IPS DF 4.7 (cell line): ENCODE results near the gene RAB30.
A peak's percentile ranks its signal among the peaks of the same experiment; 100 is the strongest.

ENCODE experiments used
- DNase-seq: peaks from one replicate; pipeline ENCODE4 v3.0.0-alpha.2; 2013; ENCODE audit warnings: low spot score; ENCODE audit errors: extremely low read depth

The RAB30 gene, protein sequence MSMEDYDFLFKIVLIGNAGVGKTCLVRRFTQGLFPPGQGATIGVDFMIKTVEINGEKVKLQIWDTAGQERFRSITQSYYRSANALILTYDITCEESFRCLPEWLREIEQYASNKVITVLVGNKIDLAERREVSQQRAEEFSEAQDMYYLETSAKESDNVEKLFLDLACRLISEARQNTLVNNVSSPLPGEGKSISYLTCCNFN

DNA sequence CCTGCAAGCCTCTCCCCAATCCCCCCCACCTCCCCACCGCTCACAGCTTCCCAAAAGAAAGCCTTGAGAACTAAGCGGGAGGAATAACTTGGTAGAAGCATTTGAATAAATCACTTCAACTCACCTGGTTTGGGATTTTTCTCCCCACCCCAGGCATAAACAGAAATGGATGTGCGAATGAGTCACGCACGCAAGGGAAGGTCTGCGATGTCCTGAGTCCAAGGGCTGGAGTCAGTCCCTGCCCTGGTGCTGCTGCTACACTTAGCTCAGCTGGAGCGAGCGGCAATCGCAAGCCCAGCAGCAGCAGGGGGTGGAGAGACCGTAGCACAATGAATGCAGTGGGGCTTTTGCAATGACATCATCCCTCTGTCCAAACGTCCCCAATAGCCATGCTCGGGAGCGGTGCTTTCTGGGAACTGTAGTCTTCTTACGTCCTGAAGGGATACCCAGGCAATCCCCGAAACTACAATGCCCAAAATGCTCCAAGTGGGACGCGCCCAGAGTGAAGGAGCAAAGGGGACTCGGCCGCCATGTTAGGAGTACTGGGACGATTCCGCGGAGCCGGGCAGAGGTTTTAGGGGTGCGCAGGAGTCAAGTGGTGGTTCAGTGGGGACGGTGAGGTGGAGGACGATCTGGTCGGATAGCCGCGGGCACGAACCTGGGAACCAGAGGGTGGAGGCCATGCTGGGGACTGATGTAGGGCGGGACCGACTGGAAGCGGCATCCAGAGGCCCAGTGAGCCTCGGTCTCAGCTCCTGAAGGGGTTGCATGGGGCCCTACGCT, at the start of gene RAB30:
Gene RAB30, minus strand, starts transcription at position 331 of the 783 bp plus-strand sequence. CDS start 74,581 bp downstream, outside the sequence.
- DNase-seq: peak; percentile 98

DNA sequence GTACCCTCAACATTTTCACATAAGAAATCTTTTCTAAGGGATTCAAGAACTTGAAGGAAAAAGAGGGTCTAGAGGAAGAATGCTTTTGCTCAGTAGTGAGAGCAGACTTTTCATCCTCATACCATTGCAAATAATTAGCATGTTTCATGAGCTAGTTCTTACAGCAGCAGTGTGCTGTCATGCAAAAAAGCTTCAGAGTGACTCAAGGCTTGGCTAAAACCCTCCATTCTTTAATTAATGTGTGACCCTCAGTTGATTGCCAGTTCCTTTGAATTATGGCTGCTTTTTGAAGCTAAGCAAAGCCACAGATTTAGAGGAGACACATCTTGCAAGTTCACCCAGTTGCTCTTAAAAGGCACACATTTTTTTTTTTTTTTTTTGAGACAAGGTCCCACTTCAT, 48.6 kb upstream of the RAB30 start:
- DNase-seq: no peak

DNA sequence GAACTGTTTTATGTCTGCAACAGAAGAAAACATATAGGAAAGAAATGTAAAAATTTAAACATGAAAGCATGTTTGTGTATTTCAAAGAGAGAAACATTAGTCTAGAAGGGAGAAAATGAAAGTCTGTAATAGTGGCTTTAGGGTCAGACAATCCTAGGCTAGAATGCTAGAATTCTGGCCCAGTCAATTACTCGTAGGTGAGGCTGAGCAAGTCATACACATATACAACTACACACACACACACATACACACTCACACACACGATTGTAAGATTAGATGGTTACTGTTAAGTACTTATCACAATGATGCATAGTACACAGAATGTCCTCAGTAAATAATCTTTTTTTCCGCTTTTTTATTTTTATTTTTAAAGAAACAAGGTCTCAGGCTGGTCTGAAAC, 47.5 kb upstream of the RAB30 start:
- no peak for DNase-seq

DNA sequence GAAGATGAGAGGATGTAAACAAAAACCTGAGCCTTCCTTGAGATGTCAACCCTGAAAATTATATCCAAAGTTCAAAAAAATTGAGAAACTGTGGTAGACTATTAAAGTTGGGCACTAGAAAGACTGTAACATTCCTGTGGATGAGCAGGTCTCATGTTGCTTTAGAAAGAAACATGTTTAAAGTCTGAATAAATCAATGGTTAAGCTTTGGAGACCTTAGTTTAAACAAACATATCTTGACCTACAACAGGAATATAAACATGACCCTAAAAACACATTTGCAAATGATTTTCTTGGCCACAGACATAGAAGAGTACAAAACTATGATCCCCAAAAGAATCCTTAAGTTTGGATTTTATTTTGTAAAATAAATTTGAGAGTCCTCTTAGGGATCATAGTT, 47.1 kb upstream of the RAB30 start:
- DNase-seq: no peak

DNA sequence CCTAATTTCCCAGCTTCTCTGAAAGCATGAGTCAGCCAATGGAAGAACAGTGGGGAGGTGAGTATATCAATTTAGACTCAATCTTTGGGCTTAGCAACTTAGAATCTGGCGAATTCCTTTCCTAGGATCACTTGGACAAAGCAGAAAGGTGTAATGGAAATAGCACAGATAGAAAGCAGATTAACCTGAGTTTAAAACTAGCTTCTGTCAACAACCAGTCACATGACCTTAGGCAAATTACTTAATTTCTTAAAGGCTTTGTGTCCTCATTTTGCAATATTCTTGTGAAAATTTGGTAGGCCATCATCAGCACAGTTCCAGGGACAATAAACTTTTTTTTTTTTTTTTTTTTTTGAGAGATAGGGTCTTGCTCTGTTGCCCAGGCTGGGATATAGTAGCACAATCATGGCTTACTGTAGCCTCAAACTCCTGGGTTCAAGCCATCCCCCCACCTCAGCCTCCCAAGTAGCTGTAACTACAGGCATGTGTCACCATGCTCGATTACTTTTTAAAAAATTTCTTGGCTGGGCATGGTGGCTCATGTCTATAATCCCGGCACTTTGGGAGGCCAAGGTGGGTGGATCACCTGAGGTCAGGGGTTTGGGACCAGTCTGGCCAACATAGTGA, 44.4 kb upstream of the RAB30 start:
- DNase-seq: no peak

DNA sequence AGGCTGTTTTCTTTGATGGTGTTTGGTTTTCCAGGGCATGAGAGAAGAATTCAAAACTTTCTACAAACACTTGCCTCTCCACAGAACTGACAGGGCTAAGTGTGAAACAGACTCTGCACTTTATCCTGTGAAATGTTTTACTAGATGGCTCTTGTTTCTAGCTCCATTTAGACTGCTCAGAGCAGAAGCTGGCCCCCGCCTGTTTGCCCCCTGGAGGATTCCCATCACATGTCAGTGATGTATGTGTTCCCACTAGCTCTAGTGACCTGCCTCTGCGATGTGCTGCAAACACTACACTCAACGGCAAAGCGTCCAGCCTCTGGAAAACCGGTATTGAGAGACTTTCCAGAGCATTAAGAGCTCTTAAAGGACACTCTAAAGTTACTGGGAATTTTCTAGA, 43.9 kb upstream of the RAB30 start:
- no peak for DNase-seq

DNA sequence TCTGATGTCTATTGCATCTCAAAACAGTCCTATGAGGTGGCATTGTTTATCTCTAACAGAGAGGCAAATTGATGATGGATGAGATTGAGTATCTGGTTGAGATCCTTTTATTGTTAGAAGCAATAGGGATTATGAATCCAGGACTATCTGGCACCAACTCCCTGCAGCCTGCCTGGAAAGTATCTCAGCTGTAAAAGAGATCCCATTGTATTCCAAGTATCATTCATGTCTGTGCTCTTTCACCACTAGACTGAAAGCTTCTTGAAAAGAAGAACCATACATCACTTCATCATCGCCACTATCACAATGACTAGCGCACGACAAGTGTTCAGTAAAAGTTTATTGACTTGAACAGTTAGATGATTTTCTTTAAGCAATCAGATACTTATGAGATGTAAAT, 43.3 kb upstream of the RAB30 start:
- DNase-seq: no peak

DNA sequence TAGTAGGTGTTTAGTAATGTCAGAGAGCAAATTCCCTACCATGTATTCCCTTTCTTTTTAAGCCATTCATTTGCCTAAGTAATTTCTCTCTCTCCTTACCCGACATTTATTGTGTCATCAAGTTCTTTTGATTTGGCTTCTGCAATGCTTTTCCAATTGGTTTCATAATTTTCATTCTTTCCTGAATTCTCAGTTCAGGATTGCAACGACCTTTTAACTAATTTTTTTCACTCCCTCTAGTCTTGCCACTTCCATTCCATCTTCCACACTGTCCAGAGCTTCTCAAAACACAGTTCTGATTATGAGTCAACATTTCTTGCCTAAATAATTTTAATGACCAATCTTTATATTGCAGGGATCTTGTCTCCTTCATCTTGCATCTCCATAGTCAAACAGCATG, 41.2 kb upstream of the RAB30 start:
- DNase-seq: no peak

DNA sequence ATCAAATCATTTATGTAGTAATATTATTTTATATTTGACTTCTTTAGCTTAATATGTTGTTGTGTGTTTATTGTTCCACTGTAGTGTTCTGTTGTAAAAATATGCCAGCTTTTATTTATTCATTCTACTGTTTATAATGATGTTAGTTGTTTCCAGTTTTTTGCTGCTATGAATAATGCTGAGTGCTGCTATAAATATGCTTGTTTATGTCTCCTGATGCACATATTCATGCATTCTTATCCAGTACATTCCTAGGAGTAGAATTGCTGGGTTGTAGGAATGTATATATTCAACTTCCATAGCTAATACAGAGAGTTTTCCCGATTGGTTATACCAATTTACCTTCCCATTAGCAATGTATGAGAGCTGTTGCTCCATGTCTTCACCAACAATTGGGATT, 33.5 kb upstream of the RAB30 start:
- no peak for DNase-seq

DNA sequence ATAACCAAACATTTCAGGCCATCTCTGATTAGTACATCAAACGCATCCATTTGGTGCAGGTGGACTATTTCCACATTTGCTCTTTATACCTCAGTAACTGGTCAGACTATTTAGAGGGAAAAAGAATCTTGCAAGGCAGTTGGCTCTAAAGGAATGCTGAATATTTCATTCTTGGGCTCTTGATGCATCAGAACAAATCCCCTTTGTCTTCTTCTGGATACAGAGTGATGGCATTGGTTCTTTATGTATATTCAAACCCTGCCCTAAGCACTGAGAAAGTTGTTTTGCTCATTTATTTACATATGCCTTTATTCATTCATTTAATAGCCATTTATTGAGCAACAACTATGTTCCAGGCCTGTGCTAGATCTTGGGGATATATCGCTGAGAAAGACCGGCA, 31.1 kb upstream of the RAB30 start:
- no peak for DNase-seq

DNA sequence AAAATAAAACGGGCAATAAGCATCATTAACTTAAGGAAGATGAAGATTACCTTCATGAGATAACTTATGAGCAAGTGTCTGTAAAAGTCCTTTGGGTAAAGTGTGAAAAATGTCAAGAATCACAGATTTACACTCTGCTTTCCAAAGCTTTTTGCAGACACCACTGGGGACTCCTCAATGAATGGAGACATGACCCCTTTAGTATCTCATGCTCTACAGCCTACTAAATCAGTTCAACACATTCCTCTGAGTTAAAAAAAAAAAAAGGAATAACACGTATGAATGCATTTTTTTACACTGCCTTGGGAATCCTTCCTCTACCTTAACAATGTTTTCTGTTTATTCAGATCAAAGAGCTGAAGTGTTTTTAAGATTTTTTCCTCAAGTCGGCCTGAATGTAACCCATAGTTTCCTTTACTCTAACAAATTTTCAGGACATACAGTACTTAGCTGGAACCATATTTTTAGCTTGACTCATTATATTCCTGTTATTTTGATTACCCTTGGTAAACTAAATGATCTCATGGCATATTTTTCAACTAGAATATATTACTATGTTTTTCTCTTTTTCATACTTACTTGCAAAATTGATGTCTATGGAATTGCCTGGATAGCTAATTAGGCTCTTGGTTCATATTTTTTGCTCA, 25.9 kb upstream of the RAB30 start:
- no peak for DNase-seq

DNA sequence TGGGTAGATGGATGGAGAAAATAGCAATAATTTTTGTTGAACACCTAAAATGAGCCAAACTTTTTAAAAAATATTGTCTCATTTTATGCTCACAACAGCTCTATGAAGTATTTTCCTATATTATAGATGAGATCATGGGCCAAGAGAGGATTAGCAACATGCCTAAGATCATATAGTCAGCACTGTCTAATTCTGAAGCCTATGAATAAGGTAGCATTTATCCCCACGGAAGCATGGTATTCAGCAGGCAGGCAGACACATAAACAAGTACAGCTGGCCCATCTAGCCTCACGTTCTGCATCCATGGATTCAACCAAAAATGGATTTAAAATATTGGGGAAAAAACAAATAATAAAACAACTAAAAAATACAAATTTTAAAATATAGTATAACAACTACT, 21.9 kb upstream of the RAB30 start:
- DNase-seq: no peak

DNA sequence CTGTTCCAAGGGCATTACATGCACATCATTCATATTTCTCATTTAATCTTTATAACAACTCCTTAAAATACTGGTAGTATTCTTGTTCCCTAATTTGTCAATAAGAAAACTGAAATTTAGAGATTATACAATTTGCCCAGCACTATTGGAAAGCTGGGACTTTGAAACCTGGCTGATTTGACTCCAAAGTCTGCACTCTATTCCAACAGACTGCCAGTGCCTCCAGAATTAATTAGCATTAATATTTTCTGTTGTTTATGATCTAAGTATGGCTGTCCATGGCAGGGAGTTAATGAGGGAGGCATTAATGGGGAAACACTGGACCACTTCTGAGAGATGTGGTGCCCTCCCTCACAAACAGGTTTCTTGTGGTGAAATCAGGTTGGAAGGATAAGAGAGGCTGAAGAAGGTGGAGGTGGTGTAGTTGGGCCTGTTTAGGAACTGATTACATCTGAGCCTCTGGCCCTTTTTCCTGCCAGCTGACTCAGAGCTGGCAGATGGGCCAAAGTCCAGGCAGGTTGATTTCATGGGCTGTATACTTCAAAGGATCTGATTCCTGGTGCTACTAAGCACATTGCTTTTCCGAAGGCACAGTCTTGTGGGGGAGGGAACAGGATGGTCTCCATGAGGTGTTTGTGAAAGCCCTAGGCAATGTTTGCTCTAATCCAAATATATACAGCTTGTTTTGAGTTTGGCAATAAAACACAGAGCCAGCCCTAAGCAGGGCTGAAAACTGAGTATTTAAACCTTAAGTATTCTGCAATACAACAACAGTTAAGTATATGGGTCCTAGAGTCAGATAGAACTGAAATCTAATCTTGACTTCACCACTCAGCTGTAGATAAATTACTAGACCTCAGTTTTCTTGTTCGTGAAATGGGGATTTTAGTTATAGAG, 21.0 kb upstream of the RAB30 start:
- DNase-seq: no peak

DNA sequence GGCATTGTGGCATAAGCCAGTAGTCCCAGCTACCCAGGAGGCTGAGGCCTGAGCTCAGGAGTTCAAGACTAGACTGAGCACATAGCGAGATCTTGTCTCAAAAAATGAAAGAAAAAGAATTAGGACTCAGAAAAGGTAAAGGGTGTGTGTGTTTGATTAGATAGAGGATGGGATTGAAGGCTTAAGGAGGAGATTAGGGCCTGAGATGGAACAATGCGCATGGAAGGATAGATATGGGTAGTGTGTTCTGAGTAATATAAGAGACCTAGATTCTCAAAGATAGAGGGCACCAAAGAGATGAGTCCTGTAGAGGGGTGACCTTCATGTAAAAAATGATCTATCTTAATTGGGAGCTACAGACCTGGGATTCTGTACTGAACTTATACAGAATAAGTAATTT, 17.3 kb upstream of the RAB30 start:
- no peak for DNase-seq

DNA sequence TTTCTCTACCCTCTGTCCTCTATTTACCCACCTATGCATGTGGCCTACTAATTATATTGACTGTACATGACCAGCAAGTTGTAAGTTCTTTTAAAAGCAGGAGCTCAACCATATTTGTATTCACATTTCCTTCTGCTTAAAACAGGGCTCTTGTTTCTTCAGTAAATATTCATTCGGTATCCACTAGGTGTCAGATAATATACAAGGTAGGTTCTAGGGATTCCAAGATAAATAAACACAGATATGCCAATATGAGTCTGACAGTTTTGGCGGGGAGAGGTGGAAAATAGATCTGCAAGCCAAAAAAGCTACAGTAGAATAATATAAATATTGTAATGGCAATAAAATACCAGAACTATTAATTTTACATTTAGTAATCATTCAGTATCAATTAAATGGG, 15.3 kb upstream of the RAB30 start:
- DNase-seq: no peak

DNA sequence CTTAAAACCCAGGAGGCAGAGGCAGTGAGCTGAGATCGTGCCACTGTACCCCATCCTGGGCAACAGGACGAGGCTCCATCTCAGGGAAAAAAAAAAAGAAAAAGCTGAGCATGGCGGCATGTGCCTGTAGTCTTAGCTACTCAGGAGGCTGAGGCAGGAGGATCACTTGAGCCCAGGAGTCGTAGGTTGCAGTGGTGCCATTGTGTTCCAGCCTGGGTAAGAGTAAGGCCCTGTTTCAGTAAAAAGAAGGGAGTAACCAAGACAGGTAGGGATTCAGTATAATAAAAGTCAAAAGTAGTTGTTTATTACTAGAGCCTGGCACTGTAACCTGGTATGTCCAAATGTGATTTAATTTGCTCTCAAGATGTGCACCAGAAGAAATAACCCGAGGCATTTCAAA, 8.1 kb upstream of the RAB30 start:
- DNase-seq: no peak

DNA sequence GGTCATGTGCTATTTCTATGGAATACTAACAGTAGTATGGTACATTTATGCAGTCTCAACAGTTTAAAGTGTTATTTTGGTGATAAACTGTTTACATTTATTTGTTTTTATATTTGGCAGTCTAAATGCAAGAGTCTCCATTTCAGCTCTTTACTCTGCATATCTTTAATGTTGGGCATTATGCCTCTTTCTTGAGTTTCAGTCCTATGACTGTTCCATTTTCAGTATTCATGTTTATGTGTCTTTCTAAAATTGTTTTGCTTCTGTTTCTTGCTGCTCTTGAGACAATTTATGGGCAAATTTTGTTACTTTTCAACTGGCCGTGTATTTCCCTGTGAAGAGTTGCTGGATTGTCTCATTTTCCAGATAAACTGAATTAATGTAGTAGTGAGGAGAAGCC, 6.6 kb upstream of the RAB30 start:
- no peak for DNase-seq

DNA sequence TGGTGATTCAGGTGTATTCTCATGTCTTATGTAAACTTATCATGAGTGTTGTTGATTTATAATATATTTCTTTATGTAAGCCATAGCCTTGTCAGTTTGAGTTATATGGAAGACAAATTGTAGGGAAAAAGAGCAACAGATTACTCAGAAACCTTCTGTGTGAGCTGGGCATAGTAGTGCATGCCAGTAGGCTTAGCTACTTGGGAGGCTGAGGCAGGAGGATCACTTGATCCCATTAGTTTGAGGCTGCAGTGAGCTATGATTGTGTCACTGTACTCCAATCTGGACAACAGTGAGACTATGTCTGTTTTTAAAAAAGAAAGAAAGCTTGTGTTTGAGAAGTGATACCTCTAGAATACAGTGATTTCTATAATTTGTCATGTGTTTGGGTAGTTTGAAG, 2.2 kb upstream of the RAB30 start:
- no peak for DNase-seq

DNA sequence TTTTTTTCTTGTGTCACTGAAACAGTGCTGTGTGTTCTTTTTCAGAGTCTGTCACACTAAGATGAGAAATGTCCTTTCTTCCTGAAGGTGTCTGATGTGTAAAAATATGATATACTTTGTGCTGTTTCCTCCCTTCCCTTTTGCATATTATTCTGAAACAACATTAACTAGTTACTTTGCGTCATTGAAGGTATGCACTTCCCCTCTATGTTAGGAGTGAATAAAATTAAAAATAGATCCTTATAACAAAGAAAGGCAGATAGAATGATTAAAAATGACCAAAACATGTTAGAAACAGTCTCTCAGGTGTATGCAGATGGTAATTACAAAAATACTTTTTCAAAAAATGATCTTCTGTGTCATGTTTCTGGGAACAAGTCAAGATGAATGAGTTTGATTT, 1.6 kb upstream of the RAB30 start:
- DNase-seq: no peak

DNA sequence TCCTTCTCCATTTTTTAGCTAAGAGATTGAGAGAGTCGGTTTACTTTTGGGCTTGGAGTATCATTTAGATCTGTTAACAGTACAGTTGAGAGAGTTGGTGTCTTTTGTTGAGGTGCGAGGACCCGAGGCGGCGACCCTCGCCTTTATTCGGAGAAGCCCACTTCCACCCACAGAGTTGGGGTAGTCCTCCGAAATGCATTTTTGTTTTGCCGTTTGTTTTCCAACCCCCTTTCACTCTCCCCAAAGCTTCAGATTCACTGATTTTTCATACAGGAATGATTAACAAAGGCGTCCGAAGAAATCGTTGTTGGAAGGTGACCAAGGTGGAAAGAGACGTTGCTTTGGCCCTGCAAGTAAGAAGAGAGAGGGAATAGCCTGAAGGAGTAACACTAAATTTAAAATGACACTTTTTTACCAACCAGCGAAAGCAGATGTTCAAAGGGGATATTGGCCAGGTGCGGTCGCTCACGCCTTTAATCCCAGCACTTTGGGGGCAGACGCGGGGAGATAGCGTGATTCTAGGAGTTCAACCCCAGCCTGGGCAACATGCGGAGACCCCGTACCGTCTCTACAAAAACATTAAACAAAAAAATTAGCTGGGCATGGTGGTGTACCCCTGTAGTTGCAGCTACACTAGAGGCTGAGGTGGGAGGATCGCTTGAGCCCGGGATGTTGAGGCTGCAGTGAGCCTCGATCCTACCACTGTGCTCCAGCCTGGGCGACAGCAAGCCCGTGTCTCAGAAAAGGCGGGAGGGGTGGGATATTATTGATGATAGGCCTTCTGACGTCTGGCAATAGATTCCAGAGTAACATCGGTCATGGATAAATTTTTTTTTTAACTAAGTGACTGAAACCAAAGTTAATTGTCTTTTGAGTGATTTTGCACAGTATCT, 899 bp upstream of the RAB30 start:
- DNase-seq: no peak
